IMR-90 (cell line): ENCODE data around the gene C2CD4B. TPM values are rescaled to one million over a fixed set of nuclear protein-coding genes. Genes with fewer than 3 reads are reported as not detected.

Source experiments
- ATAC-seq: fragments of 200-7000 bp; cut with Tn5 transposase; 2 replicates; pipeline ENCODE4 v1.9.1; 2020; ENCODE audit warnings: low read depth, mild to moderate bottlenecking, moderate library complexity
- BruUV-seq: library from RNA; stranded (reverse); fragments of 400-500 nt; replicated peaks from 2 replicates; lab custom pipeline; 2021; lab: Mats Ljungman, UMichigan
- CTCF ChIA-PET: fragments of 300-600 bp; formaldehyde crosslinking; extraction: SDS; loops from one replicate; lab custom pipeline; 2021; ENCODE audit warnings: antibody characterized with exemption; lab: Yijun Ruan, JAX
- POLR2A ChIA-PET: fragments of 300-600 bp; sonication (Branson Sonifier 250); formaldehyde crosslinking; loops from one replicate; lab custom pipeline; 2022; ENCODE audit warnings: antibody characterized with exemption; ENCODE audit not compliant: unreplicated experiment; lab: Charles Lee
- DNase-seq: peaks from one replicate; pipeline ENCODE4 v3.0.0; 2013
- H2AFZ ChIP-seq: replicated peaks from 2 replicates; pipeline ENCODE3; 2013; ENCODE audit warnings: low read length, mild to moderate bottlenecking; ENCODE audit not compliant: poor library complexity
- H2AK5ac ChIP-seq: 2 replicates; pipeline ENCODE4 v1.6.1; 2013; ENCODE audit warnings: low read depth, low read length, inconsistent platforms
- H2AK9ac ChIP-seq: replicated peaks from 2 replicates; pipeline ENCODE3; 2013; ENCODE audit warnings: mild to moderate bottlenecking, low read depth, low read length, moderate library complexity; ENCODE audit not compliant: poor library complexity
- H2BK120ac ChIP-seq: 2 replicates; pipeline ENCODE4 v1.6.1; 2013; ENCODE audit warnings: low read depth, low read length, inconsistent platforms
- H2BK15ac ChIP-seq: 3 replicates; pipeline ENCODE4 v1.6.1; 2013; ENCODE audit warnings: low read depth, low read length, inconsistent platforms
- H2BK20ac ChIP-seq: 2 replicates; pipeline ENCODE4 v1.6.1; 2013; ENCODE audit warnings: low read depth, mild to moderate bottlenecking, inconsistent platforms, low read length, moderate library complexity
- H2BK5ac ChIP-seq: 2 replicates; pipeline ENCODE4 v1.6.1; 2013; ENCODE audit warnings: mild to moderate bottlenecking, low read depth, low read length, inconsistent platforms; ENCODE audit not compliant: poor library complexity, severe bottlenecking
- H3K14ac ChIP-seq: replicated peaks from 2 replicates; pipeline ENCODE4 v1.6.1; 2013; ENCODE audit warnings: low read depth, low read length, inconsistent platforms
- H3K18ac ChIP-seq: 2 replicates; pipeline ENCODE4 v1.6.1; 2013; ENCODE audit warnings: low read depth, low read length, control low read depth
- H3K23ac ChIP-seq: 2 replicates; pipeline ENCODE4 v1.6.1; 2013; ENCODE audit warnings: low read depth, low read length, inconsistent platforms
- H3K27ac ChIP-seq: 2 replicates; pipeline ENCODE4 v1.5.1; 2013; ENCODE audit warnings: mild to moderate bottlenecking, control low read depth, low read length; ENCODE audit not compliant: insufficient read depth
- H3K27me3 ChIP-seq: 2 replicates; pipeline ENCODE4 v1.6.1; 2013; ENCODE audit warnings: low read length; ENCODE audit not compliant: control insufficient read depth, insufficient read depth
- H3K36me3 ChIP-seq: 2 replicates; pipeline ENCODE4 v1.6.1; 2013; ENCODE audit warnings: low read length, mixed read lengths; ENCODE audit not compliant: control insufficient read depth, insufficient read depth
- H3K4ac ChIP-seq: 2 replicates; pipeline ENCODE4 v1.6.1; 2013; ENCODE audit warnings: low read depth, low read length, inconsistent platforms
- H3K4me1 ChIP-seq: 2 replicates; pipeline ENCODE4 v1.6.1; 2013; ENCODE audit warnings: low read length, mixed read lengths; ENCODE audit not compliant: control insufficient read depth, insufficient read depth
- H3K4me2 ChIP-seq: 2 replicates; pipeline ENCODE4 v1.6.1; 2013; ENCODE audit warnings: low read depth, mild to moderate bottlenecking, control low read depth, low read length, moderate library complexity
- H3K4me3 ChIP-seq: 2 replicates; pipeline ENCODE4 v1.5.1; 2013; ENCODE audit warnings: low read depth, mild to moderate bottlenecking, control low read depth, low read length, moderate library complexity; ENCODE audit not compliant: insufficient read depth
- H3K56ac ChIP-seq: 2 replicates; pipeline ENCODE4 v1.6.1; 2013; ENCODE audit warnings: low read length, inconsistent platforms; ENCODE audit not compliant: insufficient read depth; ENCODE audit errors: extremely low read depth
- H3K79me1 ChIP-seq, 2 experiments: 2 replicates each; pipeline ENCODE4 v1.6.1; 2013; ENCODE audit warnings: low read length in 2 of 2, inconsistent platforms in 1 of 2, low read depth in 1 of 2
- H3K9ac ChIP-seq: 2 replicates; pipeline ENCODE4 v1.6.1; 2013; ENCODE audit warnings: low read depth, low read length, control low read depth
- H3K9me1 ChIP-seq: 2 replicates; pipeline ENCODE4 v1.6.1; 2013; ENCODE audit warnings: low read length, inconsistent platforms; ENCODE audit not compliant: insufficient read depth
- H3K9me3 ChIP-seq: 2 replicates; pipeline ENCODE4 v1.6.1; 2013; ENCODE audit warnings: low read length; ENCODE audit not compliant: control insufficient read depth, insufficient read depth
- H4K20me1 ChIP-seq: 2 replicates; pipeline ENCODE4 v1.6.1; 2013; ENCODE audit warnings: low read length, inconsistent platforms; ENCODE audit not compliant: insufficient read depth
- H4K5ac ChIP-seq: 2 replicates; pipeline ENCODE4 v1.6.1; 2013; ENCODE audit warnings: mild to moderate bottlenecking, low read depth, low read length, control low read depth
- H4K8ac ChIP-seq, 2 experiments: 2 replicates each; pipeline ENCODE4 v1.6.1; 2013; ENCODE audit warnings: low read depth in 2 of 2, low read length in 2 of 2, control low read depth in 1 of 2, inconsistent platforms in 1 of 2
- H4K91ac ChIP-seq: 2 replicates; pipeline ENCODE4 v1.6.1; 2013; ENCODE audit warnings: low read depth, low read length, inconsistent platforms; ENCODE audit not compliant: insufficient read depth
- BHLHE40 ChIP-seq: fragments of 150-350 bp; IDR thresholded peaks from 2 replicates; pipeline ENCODE4 v1.6.1; 2016; ENCODE audit warnings: mild to moderate bottlenecking, low read depth, low read length
- CEBPB ChIP-seq: IDR thresholded peaks from 2 replicates; pipeline ENCODE4 v1.6.1; 2012; ENCODE audit warnings: low read depth, low read length, improper control_type of control experiment
- CHD1 ChIP-seq: IDR thresholded peaks from 2 replicates; pipeline ENCODE4 v1.6.1; 2012; ENCODE audit warnings: low read depth, low read length, improper control_type of control experiment
- ELK1 ChIP-seq: fragments of 150-350 bp; IDR thresholded peaks from 2 replicates; pipeline ENCODE4 v1.6.1; 2016; ENCODE audit warnings: low read depth, mild to moderate bottlenecking, low read length, moderate library complexity, borderline replicate concordance
- FOS ChIP-seq: fragments of 150-350 bp; IDR thresholded peaks from 2 replicates; pipeline ENCODE4 v1.6.1; 2016; ENCODE audit warnings: low read depth, low read length
- MAFK ChIP-seq: IDR thresholded peaks from 2 replicates; pipeline ENCODE4 v1.6.1; 2012; ENCODE audit warnings: low read depth, low read length, improper control_type of control experiment
- MAZ ChIP-seq: IDR thresholded peaks from 2 replicates; pipeline ENCODE4 v1.6.1; 2012; ENCODE audit warnings: low read depth, mild to moderate bottlenecking, low read length, improper control_type of control experiment, moderate library complexity, borderline replicate concordance
- MXI1 ChIP-seq: IDR thresholded peaks from 2 replicates; pipeline ENCODE4 v1.6.1; 2012; ENCODE audit warnings: low read depth, mild to moderate bottlenecking, low read length, moderate library complexity, borderline replicate concordance
- NFE2L2 ChIP-seq: fragments of 150-350 bp; IDR thresholded peaks from 2 replicates; pipeline ENCODE4 v1.6.1; 2016; ENCODE audit warnings: low read depth, mild to moderate bottlenecking, low read length
- POLR2A ChIP-seq: IDR thresholded peaks from 2 replicates; pipeline ENCODE4 v1.6.1; 2012; ENCODE audit warnings: mild to moderate bottlenecking, low read depth, low read length
- RAD21 ChIP-seq: IDR thresholded peaks from 2 replicates; pipeline ENCODE4 v1.6.1; 2012; ENCODE audit warnings: low read length, improper control_type of control experiment
- RCOR1 ChIP-seq: IDR thresholded peaks from 2 replicates; pipeline ENCODE4 v1.6.1; 2012; ENCODE audit warnings: mild to moderate bottlenecking, low read length, improper control_type of control experiment; ENCODE audit not compliant: insufficient replicate concordance
- RFX5 ChIP-seq: IDR thresholded peaks from 2 replicates; pipeline ENCODE4 v1.8.0; 2012; ENCODE audit warnings: low read depth, mild to moderate bottlenecking, low read length, moderate library complexity
- SMC3 ChIP-seq: fragments of 150-350 bp; IDR thresholded peaks from 2 replicates; pipeline ENCODE4 v1.6.1; 2016; ENCODE audit warnings: low read depth, mild to moderate bottlenecking, antibody characterized with exemption, low read length, moderate library complexity
- USF2 ChIP-seq: fragments of 150-350 bp; IDR thresholded peaks from 2 replicates; pipeline ENCODE4 v1.6.1; 2017; ENCODE audit warnings: mild to moderate bottlenecking, antibody characterized with exemption, low read length, low read depth
- WGBS, 2 experiments: methylation state at CpG; one replicate each; pipeline versions ENCODE4 v1.1.5 to v1.1.7; 2013; ENCODE audit warnings: missing lambda C conversion rate in 2 of 2; ENCODE audit not compliant: insufficient read length in 1 of 2; ENCODE audit errors: extremely low coverage in 2 of 2; 5-methylcytosine and 5-hydroxymethylcytosine counted together
- dilution Hi-C: fragments of 300-500 bp; cut with HindIII; formaldehyde crosslinking; loops from one replicate; pipeline ENCODE4 v1.14.3; 2018; ENCODE audit warnings: low sequenced_read_pairs; ENCODE audit not compliant: unreplicated experiment
- in situ Hi-C: fragments of 300-500 bp; cut with MboI; formaldehyde crosslinking; loops from 3 replicates; pipeline ENCODE4 v1.14.3; 2019; ENCODE audit warnings: low sequenced_read_pairs, inconsistent platforms, mixed read lengths
- intact Hi-C: fragments of 100-400 bp; cut with micrococcal nuclease; formaldehyde crosslinking; loops from 2 replicates; pipeline ENCODE4 v1.10.0; 2022
- polyA plus RNA-seq, 3 experiments: library from polyadenylated mRNA; depleted of rRNA; stranded (reverse); fragments of >200 nt; gene quantifications; 2 replicates each; pipeline ENCODE4 v1.2.3, GENCODE V29; 2012; ENCODE audit warnings: low replicate concordance in 1 of 3
- total RNA-seq: library from RNA; depleted of rRNA; stranded (reverse); fragments of >200 nt; gene quantifications from 2 replicates; pipeline ENCODE4 v1.2.3, GENCODE V29; 2012
- TF ChIP-seq, protein P1 (sequence below): conservative IDR thresholded peaks from 2 replicates; pipeline ENCODE4 v1.5.1; 2012; ENCODE audit warnings: mild to moderate bottlenecking, low read depth, low read length, improper control_type of control experiment

Gene C2CD4B
- total and polyA plus RNA-seq, 2 of the 4 experiments (the other 2 are of a cell fraction) = not detected

DNA sequence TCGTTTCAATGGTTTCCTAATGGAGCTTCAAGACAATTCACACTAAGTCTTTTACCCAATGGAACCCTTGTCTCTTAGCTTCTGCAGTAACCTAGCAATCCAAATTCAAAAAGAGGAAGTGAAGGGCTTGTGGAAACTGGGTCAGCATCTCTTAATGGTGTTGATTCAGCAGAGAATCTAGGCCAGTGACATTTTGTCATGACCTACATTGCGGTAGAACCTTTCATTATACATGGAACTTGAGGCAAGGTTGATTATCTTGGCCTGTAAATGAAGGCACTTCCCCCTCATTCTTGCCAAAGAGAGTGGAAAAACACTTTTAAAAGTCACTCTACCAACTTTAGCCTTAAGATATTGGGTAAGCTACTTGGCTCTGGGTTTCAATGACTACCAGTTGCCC is 42.8 kb downstream of the C2CD4B start:
- CTCF ChIA-PET = no interaction called here
- no CpG with 5 or more reads among the region's 2 CpGs for WGBS, 2 experiments

More for the DNA sequence above, 42.8 kb downstream of the C2CD4B start:
- H2BK120ac ChIP-seq = no peak overlapping the region
- no TSS peak for BruUV-seq
- no peaks in the 10 kb centered on the region for H3K79me1 ChIP-seq
- no peaks in the 10 kb centered on the region for H3K9me3 ChIP-seq
- no peaks in the 10 kb centered on the region for H4K20me1 ChIP-seq
- no peak overlapping the region for H3K9ac ChIP-seq
- no peak overlapping the region for H4K8ac ChIP-seq
- H2AFZ ChIP-seq = no peak overlapping the region
- no peak overlapping the region for H4K91ac ChIP-seq
- intact Hi-C loops = no loop called here
- in situ Hi-C loops = no loop called here
- dilution Hi-C loops = no loop called here
- no peak overlapping the region for H2AK9ac ChIP-seq
- H3K27ac ChIP-seq = no peak overlapping the region
- 0 out of 2 replicates have a peak, but pooled peaks cover 3% of the 10 kb centered on the region for H3K9me1 ChIP-seq
- no peaks in the 10 kb centered on the region for H3K36me3 ChIP-seq
- no peak overlapping the region for H2BK5ac ChIP-seq
- H3K56ac ChIP-seq = no peak overlapping the region
- no peak overlapping the region for H3K18ac ChIP-seq
- no peak for DNase-seq
- H2BK15ac ChIP-seq = no peak overlapping the region
- no peak overlapping the region for H3K4me2 ChIP-seq
- no peak overlapping the region for H3K4me3 ChIP-seq
- H2AK5ac ChIP-seq = no peak overlapping the region
- H3K27me3 ChIP-seq = no peaks in the 10 kb centered on the region
- POLR2A ChIA-PET = no interaction called here
- H3K4me1 ChIP-seq = peaks cover 3% of the 10 kb centered on the region; the same call in 1 of the 2 replicates
- ATAC-seq = no peak
- H4K5ac ChIP-seq = no peak overlapping the region
- no peak overlapping the region for H3K23ac ChIP-seq
- no peak overlapping the region for H2BK20ac ChIP-seq
- H3K4ac ChIP-seq = no peak overlapping the region
- no peak overlapping the region for H3K14ac ChIP-seq
- TF ChIP-seq POLR2A (no peak), NFE2L2 (no peak), RFX5 (no peak), FOS (no peak), USF2 (no peak), RCOR1 (no peak), MAFK (no peak), RAD21 (no peak), ELK1 (no peak), SMC3 (no peak), MAZ (no peak), BHLHE40 (no peak), CEBPB (no peak), MXI1 (no peak), CHD1 (no peak)
- TF ChIP-seq, protein P1, sequence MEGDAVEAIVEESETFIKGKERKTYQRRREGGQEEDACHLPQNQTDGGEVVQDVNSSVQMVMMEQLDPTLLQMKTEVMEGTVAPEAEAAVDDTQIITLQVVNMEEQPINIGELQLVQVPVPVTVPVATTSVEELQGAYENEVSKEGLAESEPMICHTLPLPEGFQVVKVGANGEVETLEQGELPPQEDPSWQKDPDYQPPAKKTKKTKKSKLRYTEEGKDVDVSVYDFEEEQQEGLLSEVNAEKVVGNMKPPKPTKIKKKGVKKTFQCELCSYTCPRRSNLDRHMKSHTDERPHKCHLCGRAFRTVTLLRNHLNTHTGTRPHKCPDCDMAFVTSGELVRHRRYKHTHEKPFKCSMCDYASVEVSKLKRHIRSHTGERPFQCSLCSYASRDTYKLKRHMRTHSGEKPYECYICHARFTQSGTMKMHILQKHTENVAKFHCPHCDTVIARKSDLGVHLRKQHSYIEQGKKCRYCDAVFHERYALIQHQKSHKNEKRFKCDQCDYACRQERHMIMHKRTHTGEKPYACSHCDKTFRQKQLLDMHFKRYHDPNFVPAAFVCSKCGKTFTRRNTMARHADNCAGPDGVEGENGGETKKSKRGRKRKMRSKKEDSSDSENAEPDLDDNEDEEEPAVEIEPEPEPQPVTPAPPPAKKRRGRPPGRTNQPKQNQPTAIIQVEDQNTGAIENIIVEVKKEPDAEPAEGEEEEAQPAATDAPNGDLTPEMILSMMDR = no peak
